GM15510 (cell line): ENCODE data around the gene CNN3.

Experiments used
- POLR2A ChIP-seq: IDR thresholded peaks from 3 replicates; pipeline ENCODE4 v1.6.1; 2011; ENCODE audit warnings: borderline replicate concordance; ENCODE audit not compliant: insufficient read length; ENCODE audit errors: extremely low read depth

The CNN3 gene

GRCh38 chr1:94912263-94913184 is 14.4 kb downstream of the CNN3 start:
- TF ChIP-seq POLR2A = no peak

GRCh38 chr1:94909486-94909885 is 17.4 kb downstream of the CNN3 start:
- TF ChIP-seq POLR2A = no peak

GRCh38 chr1:94908965-94909364 is 17.9 kb downstream of the CNN3 start:
- TF ChIP-seq POLR2A = no peak

GRCh38 chr1:94908190-94908589 is 18.7 kb downstream of the CNN3 start:
- TF ChIP-seq POLR2A = no peak

GRCh38 chr1:94907136-94907535 is 19.8 kb downstream of the CNN3 start:
- TF ChIP-seq POLR2A = no peak

- no peak for TF ChIP-seq POLR2A
Measured at GRCh38 chr1:94906382-94906781, 20.5 kb downstream of the CNN3 start.

- no peak for TF ChIP-seq POLR2A
Measured at GRCh38 chr1:94905207-94905606, 21.7 kb downstream of the CNN3 start.

- TF ChIP-seq POLR2A = no peak
Measured at GRCh38 chr1:94903280-94904009, 23.5 kb downstream of the CNN3 start.

- no peak for TF ChIP-seq POLR2A
Measured at GRCh38 chr1:94901841-94902240, 25.1 kb downstream of the CNN3 start.

- TF ChIP-seq POLR2A = no peak
Measured at GRCh38 chr1:94899756-94900155, 27.2 kb downstream of the CNN3 start.

GRCh38 chr1:94898491-94899385 is 28.2 kb downstream of the CNN3 start:
- TF ChIP-seq POLR2A = no peak

- no peak for TF ChIP-seq POLR2A
Measured at GRCh38 chr1:94895518-94895917, 31.4 kb downstream of the CNN3 start.

- no peak for TF ChIP-seq POLR2A
Measured at GRCh38 chr1:94894630-94895029, 32.3 kb downstream of the CNN3 start.

- TF ChIP-seq POLR2A = no peak
Measured at GRCh38 chr1:94892604-94893254, 34.2 kb downstream of the CNN3 start.
